Mesenchymal stem cell (in vitro differentiated cells and primary cell): ENCODE data around the gene RBM34.
A peak's percentile ranks its signal among the peaks of the same experiment; 100 is the strongest.

Experiments
- DNase-seq: peaks from one replicate; pipeline ENCODE4 v3.0.0-alpha.2; 2013
- H2AFZ ChIP-seq: one replicate; pipeline ENCODE4 v1.6.1; 2013; ENCODE audit warnings: low read depth, mild to moderate bottlenecking, control low read depth, inconsistent platforms, low read length, moderate library complexity
- H2AK5ac ChIP-seq: 2 replicates; pipeline ENCODE4 v1.6.1; 2013; ENCODE audit warnings: low read length, moderate library complexity, mild to moderate bottlenecking, inconsistent platforms; ENCODE audit not compliant: severe bottlenecking
- H2BK120ac ChIP-seq: one replicate; pipeline ENCODE4 v1.6.1; 2013; ENCODE audit warnings: low read depth, mild to moderate bottlenecking, inconsistent platforms, low read length, moderate library complexity
- H2BK12ac ChIP-seq, 2 experiments: one replicate each; pipeline ENCODE4 v1.6.1; 2013; ENCODE audit warnings: inconsistent platforms in 2 of 2, low read length in 2 of 2, mild to moderate bottlenecking in 2 of 2, moderate library complexity in 2 of 2, control low read depth in 1 of 2
- H2BK15ac ChIP-seq: one replicate; pipeline ENCODE4 v1.6.1; 2013; ENCODE audit warnings: mild to moderate bottlenecking, low read depth, inconsistent platforms; ENCODE audit not compliant: poor library complexity, severe bottlenecking
- H2BK5ac ChIP-seq: 2 replicates; pipeline ENCODE4 v1.6.1; 2013; ENCODE audit warnings: low read depth, mild to moderate bottlenecking, low read length, control low read depth, inconsistent platforms; ENCODE audit not compliant: poor library complexity, severe bottlenecking
- H3K14ac ChIP-seq, 2 experiments: one replicate each; pipeline ENCODE4 v1.6.1; 2013; ENCODE audit warnings: inconsistent platforms in 2 of 2, low read length in 2 of 2, control low read depth in 1 of 2, mild to moderate bottlenecking in 1 of 2, moderate library complexity in 1 of 2
- H3K18ac ChIP-seq, 2 experiments: one replicate each; pipeline ENCODE4 v1.6.1; 2013; ENCODE audit warnings: inconsistent platforms in 2 of 2, low read length in 2 of 2, control low read depth in 1 of 2, low read depth in 1 of 2, mild to moderate bottlenecking in 1 of 2
- H3K23ac ChIP-seq, 2 experiments: one replicate each; pipeline ENCODE4 v1.6.1; 2013; ENCODE audit warnings: inconsistent platforms in 2 of 2, low read length in 2 of 2, mild to moderate bottlenecking in 2 of 2, moderate library complexity in 2 of 2, control low read depth in 1 of 2
- H3K27ac ChIP-seq: 2 replicates; pipeline ENCODE4 v1.5.1; 2013; ENCODE audit warnings: mild to moderate bottlenecking, moderate library complexity, low read length, control low read depth, inconsistent platforms; ENCODE audit not compliant: poor library complexity, severe bottlenecking
- H3K27me3 ChIP-seq, 2 experiments: 2 replicates each; pipeline versions ENCODE4 v1.6.1 to v1.7.0; 2013; ENCODE audit warnings: low read length in 2 of 2, mild to moderate bottlenecking in 2 of 2, moderate library complexity in 2 of 2, control low read depth in 1 of 2, inconsistent platforms in 1 of 2; ENCODE audit not compliant: control insufficient read depth in 1 of 2, insufficient read depth in 1 of 2
- H3K36me3 ChIP-seq, 2 experiments: 2 replicates each; pipeline versions ENCODE4 v1.6.1 to v1.7.0; 2013; ENCODE audit warnings: low read length in 2 of 2, control low read depth in 1 of 2, inconsistent platforms in 1 of 2, low read depth in 1 of 2, mild to moderate bottlenecking in 1 of 2; ENCODE audit not compliant: insufficient read depth in 2 of 2, control insufficient read depth in 1 of 2
- H3K4ac ChIP-seq, 2 experiments: one replicate each; pipeline ENCODE4 v1.6.1; 2013; ENCODE audit warnings: inconsistent platforms in 2 of 2, low read length in 2 of 2, mild to moderate bottlenecking in 2 of 2, moderate library complexity in 2 of 2, control low read depth in 1 of 2, low read depth in 1 of 2
- H3K4me1 ChIP-seq: 2 replicates; pipeline ENCODE4 v1.6.1; 2013; ENCODE audit warnings: low read depth, low read length, control low read depth; ENCODE audit not compliant: control insufficient read depth, insufficient read depth
- H3K4me2 ChIP-seq: 2 replicates; pipeline ENCODE4 v1.6.1; 2013; ENCODE audit warnings: low read length, mild to moderate bottlenecking, inconsistent platforms; ENCODE audit not compliant: poor library complexity, severe bottlenecking
- H3K4me3 ChIP-seq, 2 experiments: 2 replicates each; pipeline versions ENCODE4 v1.5.1 to v1.7.0; 2013; ENCODE audit warnings: low read length in 2 of 2, mild to moderate bottlenecking in 2 of 2, control low read depth in 1 of 2, low read depth in 1 of 2; ENCODE audit not compliant: insufficient read depth in 1 of 2
- H3K79me1 ChIP-seq: replicated peaks from 2 replicates; pipeline ENCODE4 v1.6.1; 2013; ENCODE audit warnings: mild to moderate bottlenecking, control low read depth, low read length, inconsistent platforms; ENCODE audit not compliant: poor library complexity, severe bottlenecking
- H3K9ac ChIP-seq: 2 replicates; pipeline ENCODE4 v1.7.0; 2013; ENCODE audit warnings: mild to moderate bottlenecking, low read length, moderate library complexity
- H3K9me3 ChIP-seq: 2 replicates; pipeline ENCODE4 v1.7.0; 2013; ENCODE audit warnings: mild to moderate bottlenecking, low read length; ENCODE audit not compliant: control insufficient read depth
- H4K8ac ChIP-seq: one replicate; pipeline ENCODE4 v1.6.1; 2013; ENCODE audit warnings: inconsistent platforms, mild to moderate bottlenecking, low read length, moderate library complexity
- H4K91ac ChIP-seq: one replicate; pipeline ENCODE4 v1.6.1; 2013; ENCODE audit warnings: mild to moderate bottlenecking, low read length, inconsistent platforms
- WGBS: methylation state at CpG from one replicate; pipeline ENCODE4 v1.1.7; 2013; ENCODE audit warnings: mixed read lengths; 5-methylcytosine and 5-hydroxymethylcytosine counted together

Gene RBM34

GRCh38 chr1:235127203-235127602 lies 33.8 kb downstream of the RBM34 start:
- Histone ChIP-seq H3K79me1 (peaks cover 1% of the 10 kb centered on the region), H2AK5ac (no peak overlapping the region), H2AFZ (no peak overlapping the region), H2BK5ac (no peak overlapping the region), H4K91ac (no peak overlapping the region), H2BK120ac (no peak overlapping the region), H2BK15ac (no peak overlapping the region), H3K27me3 (no peaks in the 10 kb centered on the region), H3K27ac (no peak overlapping the region), H3K4ac (no peak overlapping the region), H3K4me1 (peaks cover 3% of the 10 kb centered on the region), H4K8ac (no peak overlapping the region), H3K18ac (no peak overlapping the region), H3K23ac (no peak overlapping the region), H3K4me2 (peak overlapping the region; percentile 83), H3K9me3 (no peaks in the 10 kb centered on the region), H3K4me3 (peak overlapping the region in 1 of 2 experiments; percentile 92), H3K36me3 (peaks cover 16 to 35% of the 10 kb centered on the region in 2 experiments), H2BK12ac (no peak overlapping the region), H3K14ac (no peak overlapping the region), H3K9ac (peak overlapping the region; percentile 99)
- DNase-seq, result peak; percentile 26
- 35% methylated on average over 3 of the region's 4 CpGs for WGBS

DNA sequence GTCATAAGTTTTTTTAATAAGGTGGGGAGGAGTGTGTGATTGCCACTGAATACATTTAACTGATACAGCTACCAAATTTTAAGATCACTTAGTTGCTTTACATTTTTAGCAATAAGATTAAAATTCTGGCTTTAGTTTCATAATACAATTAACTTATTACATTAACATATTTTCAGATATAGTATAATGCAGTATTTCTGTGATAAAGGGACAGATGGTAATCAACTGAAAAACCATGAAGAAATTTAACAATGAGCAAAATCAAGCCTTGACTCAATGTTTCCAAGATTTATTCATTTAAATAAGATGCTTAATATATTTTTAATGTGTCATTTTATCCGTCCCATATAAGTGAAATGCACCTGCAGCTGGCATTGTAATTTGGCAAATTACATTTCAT lies 36.4 kb downstream of the RBM34 start:
- Histone ChIP-seq H2BK12ac (no peak overlapping the region), H3K9me3 (no peaks in the 10 kb centered on the region), H3K9ac (peak overlapping the region; percentile 19), H4K8ac (no peak overlapping the region), H3K36me3 (peaks cover 17 to 45% of the 10 kb centered on the region in 2 experiments), H2BK120ac (no peak overlapping the region), H3K18ac (no peak overlapping the region), H3K4me1 (peaks cover 3% of the 10 kb centered on the region), H2AK5ac (no peak overlapping the region), H3K14ac (no peak overlapping the region), H3K4me2 (no peak overlapping the region), H2BK5ac (no peak overlapping the region), H3K4ac (no peak overlapping the region), H2AFZ (no peak overlapping the region), H3K79me1 (no peaks in the 10 kb centered on the region), H3K4me3 (no peak overlapping the region), H3K27ac (no peak overlapping the region), H3K27me3 (no peaks in the 10 kb centered on the region), H4K91ac (no peak overlapping the region), H2BK15ac (no peak overlapping the region), H3K23ac (no peak overlapping the region)
- 100% methylated on average over 1 of the region's 1 CpG for WGBS
- no peak for DNase-seq

DNA sequence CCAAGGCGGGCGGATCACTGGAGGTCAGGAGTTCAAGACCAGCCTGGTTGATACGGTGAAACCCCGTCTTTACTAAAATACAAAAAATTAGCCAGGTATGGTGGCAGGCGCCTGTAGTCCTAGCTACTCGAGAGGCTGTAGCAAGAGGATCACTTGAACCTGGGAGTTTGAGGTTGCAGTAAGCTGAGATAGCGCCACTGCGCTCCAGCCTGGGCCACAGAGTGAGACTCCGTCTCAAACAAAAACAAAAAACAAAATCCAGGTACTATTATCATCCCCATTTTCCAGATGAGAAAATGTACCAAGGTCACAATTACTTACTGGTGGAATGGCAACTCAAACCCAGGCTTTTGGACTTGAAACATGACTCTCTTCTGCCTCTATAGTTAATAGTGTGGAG lies 36.9 kb downstream of the RBM34 start:
- no peak overlapping the region for H2BK15ac ChIP-seq
- H4K8ac ChIP-seq, result no peak overlapping the region
- H3K23ac ChIP-seq, result no peak overlapping the region
- H2AK5ac ChIP-seq, result no peak overlapping the region
- H3K27ac ChIP-seq, result no peak overlapping the region
- peaks cover 17 to 51% of the 10 kb centered on the region in 2 experiments for H3K36me3 ChIP-seq
- H3K4ac ChIP-seq, result no peak overlapping the region
- no peaks in the 10 kb centered on the region for H3K27me3 ChIP-seq
- H3K18ac ChIP-seq, result no peak overlapping the region
- H3K4me2 ChIP-seq, result no peak overlapping the region
- H2BK120ac ChIP-seq, result no peak overlapping the region
- no peak overlapping the region for H4K91ac ChIP-seq
- peak overlapping the region; percentile 19 for H3K9ac ChIP-seq
- no peak overlapping the region for H3K14ac ChIP-seq
- no peak overlapping the region for H2BK12ac ChIP-seq
- no peak for DNase-seq
- H3K4me3 ChIP-seq, result no peak overlapping the region
- H3K4me1 ChIP-seq, result peaks cover 3% of the 10 kb centered on the region
- H3K79me1 ChIP-seq, result no peaks in the 10 kb centered on the region
- WGBS, result 97% methylated on average over 8 of the region's 9 CpGs
- H2BK5ac ChIP-seq, result no peak overlapping the region
- H2AFZ ChIP-seq, result no peak overlapping the region
- H3K9me3 ChIP-seq, result no peaks in the 10 kb centered on the region

DNA sequence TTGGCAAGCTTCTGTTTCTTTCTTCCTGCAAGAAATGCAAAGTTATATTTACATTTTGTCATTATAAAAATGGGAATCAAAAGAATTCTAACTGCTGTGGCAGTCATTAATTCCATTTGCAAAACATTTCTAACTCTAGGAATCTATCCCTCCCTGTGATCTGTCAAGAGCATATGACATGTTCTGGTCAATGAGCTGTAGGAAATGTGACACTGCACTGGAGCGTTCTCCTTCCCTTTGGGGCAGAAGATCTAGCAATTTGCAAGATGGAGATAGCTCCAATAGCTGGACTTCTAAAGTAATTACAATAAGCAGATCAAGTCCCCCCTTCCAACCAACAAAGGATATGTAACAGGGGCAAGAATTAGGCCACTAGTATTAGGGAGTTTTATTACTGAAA lies 38.7 kb downstream of the RBM34 start:
- Histone ChIP-seq H3K9ac (no peak overlapping the region), H3K18ac (no peak overlapping the region)

More for the DNA sequence above, 38.7 kb downstream of the RBM34 start:
- peaks cover 3% of the 10 kb centered on the region for H3K79me1 ChIP-seq
- H3K4ac ChIP-seq, result no peak overlapping the region
- H4K8ac ChIP-seq, result no peak overlapping the region
- no peaks in the 10 kb centered on the region for H3K9me3 ChIP-seq
- no peak overlapping the region for H3K14ac ChIP-seq
- H3K4me3 ChIP-seq, result no peak overlapping the region
- H3K27me3 ChIP-seq, result no peaks in the 10 kb centered on the region
- no peak overlapping the region for H2AK5ac ChIP-seq
- H3K36me3 ChIP-seq, result peaks cover 23 to 68% of the 10 kb centered on the region in 2 experiments
- H3K4me2 ChIP-seq, result no peak overlapping the region
- no peak overlapping the region for H2BK120ac ChIP-seq
- H2BK15ac ChIP-seq, result no peak overlapping the region
- H3K27ac ChIP-seq, result no peak overlapping the region
- DNase-seq, result no peak
- H2BK5ac ChIP-seq, result no peak overlapping the region
- H4K91ac ChIP-seq, result no peak overlapping the region
- H3K23ac ChIP-seq, result no peak overlapping the region
- no peak overlapping the region for H2AFZ ChIP-seq
- H2BK12ac ChIP-seq, result no peak overlapping the region
- H3K4me1 ChIP-seq, result peaks cover 3% of the 10 kb centered on the region
- WGBS, result no CpG with 5 or more reads among the region's 1 CpG
